ENCODE data around the gene TXNRD1. TPM values are rescaled to one million over a fixed set of nuclear protein-coding genes. Genes with fewer than 3 reads are reported as not detected.

Gene TXNRD1
- total and polyA plus RNA-seq, 2 of the 8 experiments (the other 6 are each of a cell fraction or from before 2014, with no cell fraction given): 56.8 to 127 TPM

DNA sequence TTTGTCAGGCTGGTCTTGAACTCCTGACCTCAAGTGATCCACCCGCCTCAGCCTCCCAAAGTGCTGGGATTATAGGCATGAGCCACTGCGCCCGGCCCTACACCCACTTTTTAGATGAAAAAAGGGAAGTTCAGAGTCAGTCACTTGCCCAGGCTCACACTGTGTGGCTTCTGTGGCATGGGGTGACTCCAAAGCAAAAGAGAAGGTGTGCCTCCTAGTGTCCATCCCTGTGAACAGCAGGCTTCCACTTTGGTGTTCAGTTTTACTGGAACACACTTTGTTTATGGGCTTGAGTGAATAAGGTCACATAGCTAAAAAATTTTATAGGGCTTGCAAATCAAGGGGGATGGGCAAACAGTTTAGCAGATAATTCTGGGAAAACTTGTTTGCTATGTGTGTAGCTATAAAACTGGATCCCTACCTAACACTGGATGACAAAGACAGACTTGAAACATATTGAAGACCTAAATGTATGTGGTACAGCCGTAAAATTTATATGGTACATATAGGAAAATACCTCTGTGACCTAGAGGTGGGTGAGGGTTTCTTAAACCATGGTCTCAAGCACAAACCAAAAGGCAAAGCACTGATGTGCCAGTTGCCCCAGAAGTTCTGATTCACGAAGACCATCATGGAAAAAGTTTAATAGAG lies 142.9 kb downstream of the TXNRD1 start:
- Histone ChIP-seq H2BK5ac (ENCODE audit: low read depth, low read length) (no peak overlapping the region), H3K4me1 (replicated peaks in 1 of 4; ENCODE audit: control insufficient read depth in 3 of 4, insufficient read depth in 4 of 4, low read length in 3 of 4) (no peaks in the 10 kb centered on the region), H3K79me1 (ENCODE audit: low read depth, low read length) (no peaks in the 10 kb centered on the region), H3K9me3 (ENCODE audit: insufficient read depth in 2 of 2, low read depth in 1 of 2, low read length in 1 of 2) (no peaks in the 10 kb centered on the region), H3K79me2 (ENCODE audit: control insufficient read depth in 1 of 2, insufficient read depth in 2 of 2, low read length in 2 of 2) (no peaks in the 10 kb centered on the region), H4K91ac (replicated peaks; ENCODE audit: insufficient read length, low read length) (no peak overlapping the region), H2BK20ac (ENCODE audit: low read length) (no peak overlapping the region), H2AK5ac (ENCODE audit: low read depth, low read length) (no peak overlapping the region), H3K27ac (ENCODE audit: low read depth, low read length) (no peak overlapping the region), H2BK120ac (replicated peaks; ENCODE audit: low read depth, low read length) (no peak overlapping the region), H2BK15ac (ENCODE audit: low read length) (no peak overlapping the region), H2AFZ (ENCODE audit: low read length) (no peak overlapping the region), H4K20me1 (replicated peaks in 1 of 2; ENCODE audit: control insufficient read depth in 1 of 2, insufficient read depth in 2 of 2, low read length in 2 of 2) (no peaks in the 10 kb centered on the region), H3K36me3 (ENCODE audit: control insufficient read depth in 2 of 4, insufficient read depth in 4 of 4, low read length in 3 of 4) (no peaks in the 10 kb centered on the region; a peak in 1 of 8 replicates), H3K23ac (ENCODE audit: insufficient read length) (no peak overlapping the region), H3K4me2 (ENCODE audit: insufficient read depth in 1 of 2, low read depth in 2 of 2, low read length in 2 of 2) (no peak overlapping the region), H3K14ac (ENCODE audit: insufficient read length) (no peak overlapping the region), H4K8ac (ENCODE audit: extremely low read depth, insufficient read depth, low read length) (no peak overlapping the region), H3K56ac (replicated peaks; ENCODE audit: insufficient read length, low read depth, low read length) (no peak overlapping the region), H2BK12ac (ENCODE audit: low read depth, low read length) (no peak overlapping the region), H3K4ac (replicated peaks; ENCODE audit: insufficient read length, low read depth, low read length) (no peak overlapping the region), H3K4me3 (ENCODE audit: extremely low read depth in 1 of 4, insufficient read depth in 2 of 4, low read depth in 3 of 4, low read length in 4 of 4) (no peak overlapping the region), H3K18ac (ENCODE audit: extremely low read depth, low read length) (no peak overlapping the region), H3K27me3 (replicated peaks in 1 of 4; ENCODE audit: control insufficient read depth in 3 of 4, extremely low read depth in 1 of 4, insufficient read depth in 3 of 4, low read length in 3 of 4) (no peaks in the 10 kb centered on the region), H3K9ac (replicated peaks in 1 of 4; ENCODE audit: extremely low read depth in 1 of 4, low read depth in 3 of 4, low read length in 3 of 4) (no peak overlapping the region), H4K5ac (ENCODE audit: insufficient read length, low read depth, low read length) (no peak overlapping the region), H3K23me2 (ENCODE audit: low read depth, low read length) (no peaks in the 10 kb centered on the region)
- ChIA-PET POLR2A (ENCODE audit: partially characterized antibody) (no interaction called here), CTCF (ENCODE audit: partially characterized antibody) (interaction anchor here (0.6 to 2.2 kb wide), 17 partner anchors 9 to 437 kb away, joined by 3 to 16 read pairs (median 4); no protein-coding TSS in a partner anchor)
- DNase-seq (ENCODE audit: low read depth in 1 of 2, low spot score in 2 of 2) (peak in 1 of 2 experiments; percentile 74), FAIRE-seq (no peak)
- WGBS, 2 experiments (ENCODE audit: extremely low coverage in 1 of 2, insufficient coverage in 1 of 2, insufficient read length in 1 of 2, insufficient replicate concordance in 2 of 2, low coverage in 1 of 2, low lambda C conversion rate in 2 of 2, missing lambda C conversion rate in 1 of 2): 93% methylated on average over 5 of the region's 5 CpGs; no CpG with 5 or more reads in 1 of the 2 experiments
- TF ChIP-seq EGR1 (IDR thresholded peaks at IDR 0.05; ENCODE audit: borderline replicate concordance, low read depth, low read length): peak; percentile 70; the same call in 1 of the 2 replicates
- TF ChIP-seq SIN3A (conservative IDR thresholded peaks at IDR 0.05 in 1 of 2, IDR thresholded peaks at IDR 0.05 in 1 of 2; ENCODE audit: low read depth in 1 of 2, low read length in 2 of 2): 0 out of 4 replicates have a peak, but pooled peaks of 1 of the 2 experiments have one; percentile 32
- TF ChIP-seq, protein P1, sequence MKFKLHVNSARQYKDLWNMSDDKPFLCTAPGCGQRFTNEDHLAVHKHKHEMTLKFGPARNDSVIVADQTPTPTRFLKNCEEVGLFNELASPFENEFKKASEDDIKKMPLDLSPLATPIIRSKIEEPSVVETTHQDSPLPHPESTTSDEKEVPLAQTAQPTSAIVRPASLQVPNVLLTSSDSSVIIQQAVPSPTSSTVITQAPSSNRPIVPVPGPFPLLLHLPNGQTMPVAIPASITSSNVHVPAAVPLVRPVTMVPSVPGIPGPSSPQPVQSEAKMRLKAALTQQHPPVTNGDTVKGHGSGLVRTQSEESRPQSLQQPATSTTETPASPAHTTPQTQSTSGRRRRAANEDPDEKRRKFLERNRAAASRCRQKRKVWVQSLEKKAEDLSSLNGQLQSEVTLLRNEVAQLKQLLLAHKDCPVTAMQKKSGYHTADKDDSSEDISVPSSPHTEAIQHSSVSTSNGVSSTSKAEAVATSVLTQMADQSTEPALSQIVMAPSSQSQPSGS (IDR thresholded peaks at IDR 0.05; ENCODE audit: low read length): no peak
- TF ChIP-seq HDAC6 (IDR thresholded peaks at IDR 0.05; ENCODE audit: low read depth, low read length): no peak
- no peak for TF ChIP-seq TAF1 (IDR thresholded peaks at IDR 0.05; ENCODE audit: low read depth, low read length)
- no peak for TF ChIP-seq JUND (IDR thresholded peaks at IDR 0.05; ENCODE audit: low read length)
- TF ChIP-seq TCF12 (IDR thresholded peaks at IDR 0.05; ENCODE audit: low read depth, low read length): no peak
- TF ChIP-seq RAD21 (IDR thresholded peaks at IDR 0.05 in 1 of 2, conservative IDR thresholded peaks at IDR 0.05 in 1 of 2; ENCODE audit: low read depth in 2 of 2, low read length in 2 of 2): peak; percentile 85
- TF ChIP-seq CHD1 (IDR thresholded peaks at IDR 0.05; ENCODE audit: low read depth, low read length): no peak
- no peak for TF ChIP-seq SIRT6 (IDR thresholded peaks at IDR 0.05; ENCODE audit: low read length)
- TF ChIP-seq RBBP5 (IDR thresholded peaks at IDR 0.05; ENCODE audit: borderline replicate concordance, low read depth, low read length): no peak

Data from H1 (cell line).